ENCODE data around the gene PRR7. TPM values are rescaled to one million over a fixed set of nuclear protein-coding genes. Genes with fewer than 3 reads are reported as not detected.
A peak's percentile ranks its signal among the peaks of the same experiment; 100 is the strongest.

Gene PRR7
- total and polyA plus RNA-seq, 2 of the 13 experiments (the other 11 are each of a cell fraction or from before 2014, with no cell fraction given) = 4.8 to 5.0 TPM

- TF ChIP-seq ZNF18 (CRISPR knock-in tag; IDR thresholded peaks at IDR 0.05; ENCODE audit: insufficient replicate concordance) (no peak), ZNF740 (CRISPR knock-in tag; IDR thresholded peaks at IDR 0.05) (peak; percentile 100), SAFB2 (CRISPR knock-in tag; IDR thresholded peaks at IDR 0.05; ENCODE audit: borderline replicate concordance, low read depth) (no peak), SOX13 (IDR thresholded peaks at IDR 0.05) (no peak), SOX13 (CRISPR knock-in tag; conservative IDR thresholded peaks at IDR 0.05 in 1 of 2, IDR thresholded peaks at IDR 0.05 in 1 of 2) (no peak), MZF1 (CRISPR knock-in tag; IDR thresholded peaks at IDR 0.05; ENCODE audit: borderline replicate concordance) (no peak), SETDB1 (CRISPR knock-in tag; IDR thresholded peaks at IDR 0.05; ENCODE audit: borderline replicate concordance) (no peak), ZNF280B (CRISPR knock-in tag; IDR thresholded peaks at IDR 0.05; ENCODE audit: borderline replicate concordance) (no peak), RFXANK (CRISPR knock-in tag; IDR thresholded peaks at IDR 0.05) (no peak), ZNF747 (CRISPR knock-in tag; IDR thresholded peaks at IDR 0.05; ENCODE audit: borderline replicate concordance) (no peak), MTA3 (CRISPR knock-in tag; IDR thresholded peaks at IDR 0.05) (no peak), SP2 (CRISPR knock-in tag; IDR thresholded peaks at IDR 0.05) (no peak; the same call in 1 of the 2 replicates), ZNF468 (CRISPR knock-in tag; IDR thresholded peaks at IDR 0.05) (no peak), HHEX (CRISPR knock-in tag; IDR thresholded peaks at IDR 0.05) (no peak), DNMT3B (CRISPR knock-in tag; conservative IDR thresholded peaks at IDR 0.05) (no peak), ZSCAN22 (CRISPR knock-in tag; IDR thresholded peaks at IDR 0.05) (no peak), ZNF501 (CRISPR knock-in tag; IDR thresholded peaks at IDR 0.05) (no peak; the same call in 1 of the 2 replicates), ZNF784 (CRISPR knock-in tag; IDR thresholded peaks at IDR 0.05; ENCODE audit: borderline replicate concordance) (no peak; the same call in 1 of the 2 replicates), IKZF1 (IDR thresholded peaks at IDR 0.05) (no peak), TGIF2 (CRISPR knock-in tag; IDR thresholded peaks at IDR 0.05) (0 out of 2 replicates have a peak, but pooled peaks have one; percentile 18), SNAI1 (CRISPR knock-in tag; IDR thresholded peaks at IDR 0.05; ENCODE audit: borderline replicate concordance) (0 out of 2 replicates have a peak, but pooled peaks have one; percentile 31), EP300 (IDR thresholded peaks at IDR 0.05; ENCODE audit: low read depth in 2 of 2, low read length in 2 of 2) (no peak), EP300 (CRISPR knock-in tag; IDR thresholded peaks at IDR 0.05; ENCODE audit: borderline replicate concordance) (no peak), PATZ1 (CRISPR knock-in tag; IDR thresholded peaks at IDR 0.05) (peak; percentile 90)
Measured at GRCh38 chr5:177455661-177456590, 9.3 kb downstream of the PRR7 start (continued).

Data from HepG2 (cell line).